Liver (tissue), 9 donors: Measurements from ENCODE around the gene ULK3. TPM values are rescaled to one million over a fixed set of nuclear protein-coding genes. Genes with fewer than 3 reads are reported as not detected.

Experiments
- DNase-seq: peaks from one replicate; pipeline ENCODE4 v3.0.0-alpha.2; 2017; ENCODE audit warnings: low spot score
- H3K27ac ChIP-seq, 2 donors: one replicate each; pipeline ENCODE4 v1.7.0; 2013; ENCODE audit warnings: inconsistent platforms in 2 of 2, low read length in 2 of 2, control low read depth in 1 of 2, low read depth in 1 of 2, mild to moderate bottlenecking in 1 of 2
- H3K27me3 ChIP-seq, 4 donors: one replicate each; pipeline versions ENCODE4 v1.6.1 to v1.7.0; 2013; ENCODE audit warnings: low read length in 3 of 4, inconsistent platforms in 1 of 4, mild to moderate bottlenecking in 1 of 4, moderate library complexity in 1 of 4; ENCODE audit not compliant: control insufficient read depth in 4 of 4, insufficient read depth in 4 of 4
- H3K36me3 ChIP-seq, 4 donors: one replicate each; pipeline versions ENCODE4 v1.6.1 to v1.7.0; 2013; ENCODE audit warnings: low read length in 3 of 4, mild to moderate bottlenecking in 3 of 4, low read depth in 1 of 4, moderate library complexity in 1 of 4; ENCODE audit not compliant: control insufficient read depth in 4 of 4, insufficient read depth in 3 of 4
- H3K4me1 ChIP-seq, 4 donors: one replicate each; pipeline versions ENCODE4 v1.6.1 to v1.7.0; 2013; ENCODE audit warnings: low read length in 3 of 4, mild to moderate bottlenecking in 3 of 4, moderate library complexity in 1 of 4; ENCODE audit not compliant: control insufficient read depth in 4 of 4, insufficient read depth in 4 of 4
- H3K4me3 ChIP-seq, 3 donors: one replicate each; pipeline versions ENCODE4 v1.6.1 to v1.7.0; 2013; ENCODE audit warnings: low read length in 3 of 3, control low read depth in 1 of 3, low read depth in 1 of 3, mild to moderate bottlenecking in 1 of 3
- H3K9ac ChIP-seq, 2 donors: one replicate each; pipeline ENCODE4 v1.7.0; 2013; ENCODE audit warnings: low read length in 2 of 2, mild to moderate bottlenecking in 2 of 2, moderate library complexity in 2 of 2, control low read depth in 1 of 2, low read depth in 1 of 2
- H3K9me3 ChIP-seq, 4 donors: one replicate each; pipeline versions ENCODE4 v1.6.1 to v1.7.0; 2013; ENCODE audit warnings: low read length in 3 of 4; ENCODE audit not compliant: control insufficient read depth in 4 of 4
- ATF3 ChIP-seq: IDR thresholded peaks from 2 replicates; pipeline ENCODE4 v1.6.1; 2016; ENCODE audit warnings: antibody characterized with exemption
- CTCF ChIP-seq: fragments of 150-350 bp; IDR thresholded peaks from 2 replicates; pipeline ENCODE4 v1.5.1; 2017; ENCODE audit warnings: improper control_type of control experiment, low read depth, low read length; ENCODE audit not compliant: missing input control
- EGR1 ChIP-seq, 2 donors: IDR thresholded peaks; 2 replicates each; pipeline ENCODE4 v1.6.1; 2016 to 2018; ENCODE audit warnings: antibody characterized with exemption in 2 of 2, low read depth in 2 of 2
- FOXA1 ChIP-seq: IDR thresholded peaks from 2 replicates; pipeline ENCODE4 v1.6.1; 2016; ENCODE audit warnings: antibody characterized with exemption
- GABPA ChIP-seq, 2 donors: IDR thresholded peaks in 1 of 2; conservative IDR thresholded peaks in 1 of 2; 2 replicates each; pipeline ENCODE4 v1.6.1; 2016; ENCODE audit warnings: antibody characterized with exemption in 2 of 2, mild to moderate bottlenecking in 1 of 2, moderate library complexity in 1 of 2
- NR2F2 ChIP-seq: IDR thresholded peaks from 2 replicates; pipeline ENCODE4 v1.6.1; 2016; ENCODE audit warnings: antibody characterized with exemption
- REST ChIP-seq: IDR thresholded peaks from 2 replicates; pipeline ENCODE4 v1.6.1; 2016; ENCODE audit warnings: antibody characterized with exemption, mild to moderate bottlenecking
- SP1 ChIP-seq: IDR thresholded peaks from 2 replicates; pipeline ENCODE4 v1.6.1; 2018; ENCODE audit warnings: antibody characterized with exemption, mild to moderate bottlenecking
- WGBS: extraction: QIAGEN DNeasy Blood & Tissue Kit; methylation state at CpG from one replicate; pipeline ENCODE4 v1.1.7; 2013; 5-methylcytosine and 5-hydroxymethylcytosine counted together
- polyA plus RNA-seq, 2 donors: library from polyadenylated mRNA; stranded (reverse) in 1 of 2; unstranded in 1 of 2; fragments of 200-250 nt in 1 of 2; fragments of >200 nt in 1 of 2; fragmentation: Nextera tagmentation in 1 of 2; extraction: Ambion mirVana in 1 of 2; gene quantifications; one replicate each; pipeline versions ENCODE4 v1.2.1 to v1.2.3, GENCODE V29; 2013 to 2015
- total RNA-seq, 2 donors: library from RNA; depleted of rRNA; stranded (reverse); fragments of >200 nt; gene quantifications; one replicate each; pipeline ENCODE4 v1.2.3, GENCODE V29; 2014
- donor health status: healthy.
- donor health status: healthy.
- donor health status: healthy.
- donor health status: healthy.
- donor health status: healthy.

Gene ULK3
- total and polyA plus RNA-seq, 4 donors: 13.1 to 35.5 (median 21.4) TPM

GRCh38 chr15:74788042-74788682 is 54.8 kb downstream of the ULK3 start:
- TF ChIP-seq FOXA1: no peak
- TF ChIP-seq REST: no peak
- no peak for TF ChIP-seq EGR1 (IDR thresholded peaks at IDR 0.05; ENCODE audit: low read depth in 2 of 2)
- TF ChIP-seq GABPA (IDR thresholded peaks at IDR 0.05 in 1 of 2, conservative IDR thresholded peaks at IDR 0.05 in 1 of 2): no peak
- no peak for DNase-seq
- Histone ChIP-seq H3K27me3 (no peaks in the 10 kb centered on the region), H3K36me3 (no peaks in the 10 kb centered on the region), H3K4me1 (peaks cover 18 to 87% (median 58%) of the 10 kb centered on the region in 4 donors), H3K9ac (peak overlapping the region in 1 of 2 donors; percentile 8), H3K27ac (peak overlapping the region; percentile 48 to 49), H3K4me3 (no peak overlapping the region), H3K9me3 (no peaks in the 10 kb centered on the region)
- WGBS: 55% methylated on average over 7 of the region's 7 CpGs

- 60% methylated on average over 13 of the region's 13 CpGs for WGBS
- Histone ChIP-seq H3K27me3 (no peaks in the 10 kb centered on the region), H3K27ac (peak overlapping the region; percentile 48 to 49), H3K9ac (peak overlapping the region in 1 of 2 donors; percentile 7), H3K4me1 (peaks cover 18 to 85% (median 60%) of the 10 kb centered on the region in 4 donors), H3K4me3 (no peak overlapping the region), H3K36me3 (no peaks in the 10 kb centered on the region), H3K9me3 (no peaks in the 10 kb centered on the region)
- no peak for TF ChIP-seq REST
- TF ChIP-seq NR2F2: no peak
- TF ChIP-seq ATF3: no peak
- TF ChIP-seq CTCF: peak; percentile 9
- TF ChIP-seq SP1: peak; percentile 38
- DNase-seq: no peak
Measured at GRCh38 chr15:74787251-74788041, 55.5 kb downstream of the ULK3 start.
